Gastrocnemius medialis (tissue), 4 donors: ENCODE results near the gene CROCC.
A peak's percentile ranks its signal among the peaks of the same experiment; 100 is the strongest.

ENCODE experiments used
- POLR2A ChIP-seq, 2 donors: fragments of 450-650 bp; IDR thresholded peaks; one replicate each; pipeline ENCODE4 v1.6.1; 2017; ENCODE audit warnings: antibody characterized with exemption in 2 of 2, mild to moderate bottlenecking in 2 of 2, moderate library complexity in 2 of 2
- TF ChIP-seq, protein P1 (sequence below), 5 experiments: fragments of 450-650 bp in 3 of 5; fragments of 200-600 bp in 2 of 5; sonication (generic) in 2 of 5; IDR thresholded peaks in 4 of 5; conservative IDR thresholded peaks in 1 of 5; 1 replicate in 4 of 5; 2 replicates in 1 of 5; pipeline ENCODE4 v1.5.1; 2016 to 2019; ENCODE audit warnings: antibody characterized with exemption in 5 of 5, mild to moderate bottlenecking in 3 of 5, moderate library complexity in 3 of 5

DNA sequence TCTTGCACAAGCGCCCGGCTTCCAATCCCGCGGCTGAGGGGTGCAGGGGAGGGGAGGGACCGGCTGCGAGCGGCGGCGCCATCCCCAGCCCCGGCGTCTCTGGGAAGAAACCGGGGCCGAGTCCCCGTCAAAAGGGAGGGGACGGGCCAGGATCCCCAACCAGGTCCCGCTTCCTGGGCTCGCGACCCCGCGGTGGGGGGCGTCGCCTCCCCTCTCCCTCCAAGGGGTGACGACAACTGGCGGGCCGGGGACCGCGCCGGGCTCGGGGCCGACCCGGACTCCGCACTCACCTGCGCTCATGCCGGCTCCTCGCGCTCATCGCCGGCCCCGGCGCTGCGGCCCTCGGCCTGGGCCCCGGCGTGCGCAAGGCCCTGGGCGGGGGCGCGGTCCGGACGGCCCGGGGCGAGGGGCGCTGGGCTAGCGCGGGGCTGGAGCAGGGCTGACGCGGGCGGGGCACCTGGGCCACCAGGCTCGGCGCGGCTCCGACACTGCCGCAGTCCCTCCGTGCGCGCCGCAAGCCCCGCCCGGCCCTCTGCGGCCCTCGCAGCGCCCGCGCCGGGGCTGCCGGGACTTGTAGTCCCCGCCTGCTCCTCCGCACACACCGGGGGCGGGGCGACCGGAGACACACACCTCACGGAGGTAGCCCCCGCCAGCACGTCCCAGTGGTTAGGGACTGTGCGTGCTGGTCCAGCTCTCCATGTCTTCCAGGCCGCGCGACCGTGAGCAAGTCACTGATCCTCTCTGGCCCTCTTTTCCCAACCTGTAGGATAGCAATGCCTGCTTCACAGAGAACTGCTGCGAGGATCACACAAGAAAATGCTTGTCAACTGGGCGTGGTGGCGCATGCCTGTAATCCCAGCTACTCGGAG lies 89.9 kb downstream of the CROCC start, which contains the start of gene ATP13A2:
- TF ChIP-seq, protein P1, sequence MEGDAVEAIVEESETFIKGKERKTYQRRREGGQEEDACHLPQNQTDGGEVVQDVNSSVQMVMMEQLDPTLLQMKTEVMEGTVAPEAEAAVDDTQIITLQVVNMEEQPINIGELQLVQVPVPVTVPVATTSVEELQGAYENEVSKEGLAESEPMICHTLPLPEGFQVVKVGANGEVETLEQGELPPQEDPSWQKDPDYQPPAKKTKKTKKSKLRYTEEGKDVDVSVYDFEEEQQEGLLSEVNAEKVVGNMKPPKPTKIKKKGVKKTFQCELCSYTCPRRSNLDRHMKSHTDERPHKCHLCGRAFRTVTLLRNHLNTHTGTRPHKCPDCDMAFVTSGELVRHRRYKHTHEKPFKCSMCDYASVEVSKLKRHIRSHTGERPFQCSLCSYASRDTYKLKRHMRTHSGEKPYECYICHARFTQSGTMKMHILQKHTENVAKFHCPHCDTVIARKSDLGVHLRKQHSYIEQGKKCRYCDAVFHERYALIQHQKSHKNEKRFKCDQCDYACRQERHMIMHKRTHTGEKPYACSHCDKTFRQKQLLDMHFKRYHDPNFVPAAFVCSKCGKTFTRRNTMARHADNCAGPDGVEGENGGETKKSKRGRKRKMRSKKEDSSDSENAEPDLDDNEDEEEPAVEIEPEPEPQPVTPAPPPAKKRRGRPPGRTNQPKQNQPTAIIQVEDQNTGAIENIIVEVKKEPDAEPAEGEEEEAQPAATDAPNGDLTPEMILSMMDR (IDR thresholded peaks at IDR 0.05 in 4 of 5, conservative IDR thresholded peaks at IDR 0.05 in 1 of 5): no peak
- peak; percentile 53 to 63 for TF ChIP-seq POLR2A (IDR thresholded peaks at IDR 0.05)
